ENCODE results near the gene RPH3AL. TPM values are rescaled to one million over a fixed set of nuclear protein-coding genes. Genes with fewer than 3 reads are reported as not detected.

Gene RPH3AL
- polyA plus RNA-seq, 5 donors: 7.6 to 12.4 (median 8.4) TPM

GRCh38 chr17:353213-353837, 718 bp upstream of the RPH3AL start:
- DNase-seq: no peak

DNA sequence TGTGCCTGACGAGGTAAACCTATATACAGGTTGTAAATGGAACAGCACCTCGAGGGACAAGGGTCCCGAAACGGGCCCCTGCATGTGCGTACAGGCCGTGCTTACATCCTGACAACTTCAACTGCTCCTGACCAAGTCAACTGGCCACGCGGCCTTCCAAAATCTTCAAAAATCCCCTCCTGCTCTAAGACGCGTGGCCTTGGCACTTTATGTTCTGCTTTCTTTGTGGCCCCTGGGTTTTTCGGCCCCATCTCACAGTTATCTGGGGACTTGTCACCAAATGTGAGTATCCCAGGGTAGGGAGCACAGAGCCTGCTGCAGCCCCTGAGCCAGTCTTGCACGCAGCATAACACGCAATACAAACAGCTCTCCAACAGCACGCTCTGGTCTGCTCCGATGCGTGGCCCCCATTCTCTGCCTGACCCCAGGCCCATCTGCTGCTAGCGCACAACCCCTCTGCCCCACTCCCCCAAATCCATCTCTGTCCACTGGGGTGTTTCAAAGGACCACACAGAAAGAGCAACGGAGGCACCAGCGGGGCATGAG, 659 bp downstream of the RPH3AL start:
- DNase-seq: no peak

GRCh38 chr17:351449-351738, 1.2 kb downstream of the RPH3AL start:
- no peak for DNase-seq

DNA sequence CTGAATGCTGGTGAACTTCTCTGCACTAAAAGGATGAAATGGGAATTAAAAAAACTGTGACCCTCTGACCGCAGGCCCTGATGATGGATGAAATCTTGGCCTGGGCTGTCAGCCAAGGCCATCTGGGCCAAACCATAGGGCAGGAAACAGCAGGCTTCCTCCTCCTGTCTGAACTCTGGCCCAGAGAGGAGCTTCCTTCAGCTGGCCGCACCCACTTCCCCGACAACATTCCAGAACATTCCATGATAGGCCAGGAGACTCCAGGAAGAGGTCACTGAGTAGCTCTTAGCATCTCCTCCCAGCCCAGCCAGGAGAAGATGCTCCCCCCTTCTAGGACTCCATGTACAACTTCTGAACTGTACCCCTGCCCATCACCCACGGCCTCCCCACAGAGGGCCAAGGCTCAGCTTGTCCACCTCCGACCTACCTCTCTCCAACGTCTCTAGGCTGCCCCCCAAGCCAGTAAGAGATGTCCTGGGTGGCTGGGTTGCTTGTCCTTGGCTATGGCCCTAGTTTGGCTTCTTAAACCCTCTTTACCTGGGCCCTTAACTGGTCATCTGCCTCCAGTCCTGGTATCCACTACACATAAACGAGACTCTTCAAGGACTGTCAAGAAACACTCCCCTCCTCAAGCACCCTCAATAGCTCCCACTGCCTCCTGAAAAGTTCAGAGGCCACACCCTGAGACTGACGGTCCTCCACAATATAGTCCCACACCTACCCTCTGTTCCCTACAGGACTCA, 1.7 kb downstream of the RPH3AL start:
- peak; percentile 59 to 60 for DNase-seq

GRCh38 chr17:349666-350065, 2.9 kb downstream of the RPH3AL start:
- DNase-seq: no peak

GRCh38 chr17:348692-349425, 3.7 kb downstream of the RPH3AL start:
- no peak for DNase-seq

DNA sequence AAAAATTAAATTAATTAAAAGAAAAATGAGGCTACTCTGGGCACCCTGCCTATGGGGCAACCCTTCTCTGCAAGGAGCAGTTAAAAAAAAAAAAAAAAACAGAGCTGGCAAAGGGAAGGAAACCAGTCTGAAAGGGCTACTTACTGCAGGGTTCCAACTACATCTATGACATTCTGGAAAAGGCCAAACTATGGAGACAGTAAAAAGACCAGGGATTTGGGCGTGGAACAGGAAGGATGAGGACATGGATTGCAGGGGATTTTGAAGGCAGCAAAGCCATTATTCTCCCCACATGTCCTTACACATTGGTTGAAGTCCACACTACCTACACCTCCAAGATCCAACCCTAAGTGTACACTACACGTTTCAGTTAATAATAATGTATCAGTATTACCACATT, 4.6 kb downstream of the RPH3AL start:
- no peak for DNase-seq

GRCh38 chr17:347309-347899, 5.2 kb downstream of the RPH3AL start:
- no peak for DNase-seq

DNA sequence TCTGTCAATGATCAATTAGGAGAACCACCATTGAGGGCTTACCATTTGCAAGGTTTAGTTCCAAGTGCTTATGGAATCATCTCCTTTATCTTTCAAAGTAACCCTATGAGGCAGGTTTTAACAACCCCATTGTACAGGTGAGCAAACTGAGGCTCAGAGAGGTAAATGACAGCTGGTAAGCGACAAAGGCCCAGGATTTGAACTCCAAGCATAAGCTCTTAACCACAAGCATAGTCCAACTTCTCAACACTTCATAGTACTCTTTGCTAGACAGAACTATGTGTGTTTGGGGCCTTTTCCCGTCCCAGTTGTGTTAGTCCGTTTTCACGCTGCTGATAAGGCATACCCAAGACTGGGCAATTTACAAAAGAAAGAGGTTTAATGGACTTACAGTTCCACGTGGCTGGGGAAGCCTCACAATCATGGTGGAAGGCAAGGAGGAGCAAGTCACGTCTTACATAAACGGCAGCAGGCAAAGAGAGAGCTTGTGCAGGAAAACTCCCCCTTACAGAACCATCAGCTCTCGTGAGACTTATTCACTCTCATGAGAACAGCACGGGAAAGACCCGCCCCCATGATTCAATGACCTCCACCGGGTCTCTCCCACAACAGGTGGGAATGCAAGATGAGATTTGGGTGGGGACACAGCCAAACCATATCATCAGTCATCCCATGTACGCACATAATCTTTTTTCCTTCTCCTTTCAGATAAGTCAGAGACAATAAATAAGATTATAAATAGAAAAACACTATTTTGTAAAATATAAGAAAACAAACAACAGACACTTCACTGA, 6.4 kb downstream of the RPH3AL start:
- DNase-seq: no peak

DNA sequence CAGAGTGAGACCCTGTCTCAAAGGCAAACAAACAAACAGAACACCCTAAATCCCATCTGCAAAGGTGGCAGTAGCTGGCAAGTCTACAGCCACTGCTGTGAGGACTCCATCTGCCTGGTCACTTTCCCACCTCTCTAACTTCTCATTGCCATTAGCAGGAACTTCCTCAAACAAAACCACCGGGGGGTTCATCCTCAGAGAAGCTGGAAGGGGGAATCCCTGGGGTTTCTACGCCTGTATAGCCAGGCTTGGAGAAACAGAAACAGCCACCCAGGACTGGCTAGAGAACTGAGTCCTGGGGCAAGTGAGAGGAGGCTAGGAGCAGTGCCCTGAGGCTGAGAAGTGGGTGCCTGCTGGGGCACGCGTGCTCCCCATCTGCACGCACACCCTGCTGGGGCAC, 7.3 kb downstream of the RPH3AL start:
- no peak for DNase-seq

- no peak for DNase-seq
These were observed 8.5 kb downstream of the RPH3AL start for GRCh38 chr17:343875-344752.

- DNase-seq: no peak
These were observed 9.4 kb downstream of the RPH3AL start for GRCh38 chr17:343211-343610.

DNA sequence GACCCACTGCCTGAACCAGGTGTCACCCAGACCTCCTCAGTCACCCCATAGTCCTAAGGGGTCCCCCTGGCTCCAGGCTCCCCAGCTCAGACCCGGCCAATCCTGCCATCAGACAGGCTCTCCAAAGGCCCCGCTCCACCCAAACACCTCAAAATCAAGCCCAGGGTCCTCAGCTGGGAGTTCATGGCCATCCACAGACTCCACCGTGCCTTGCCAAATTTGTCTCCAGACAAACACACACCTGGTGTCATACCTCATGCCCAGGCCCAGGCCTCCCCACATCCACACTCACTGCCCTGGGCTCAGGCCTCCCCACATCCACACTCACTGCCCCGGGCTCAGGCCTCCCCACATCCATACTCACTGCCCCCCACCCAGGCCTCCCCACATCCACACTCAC, 12.5 kb downstream of the RPH3AL start:
- DNase-seq: no peak

DNA sequence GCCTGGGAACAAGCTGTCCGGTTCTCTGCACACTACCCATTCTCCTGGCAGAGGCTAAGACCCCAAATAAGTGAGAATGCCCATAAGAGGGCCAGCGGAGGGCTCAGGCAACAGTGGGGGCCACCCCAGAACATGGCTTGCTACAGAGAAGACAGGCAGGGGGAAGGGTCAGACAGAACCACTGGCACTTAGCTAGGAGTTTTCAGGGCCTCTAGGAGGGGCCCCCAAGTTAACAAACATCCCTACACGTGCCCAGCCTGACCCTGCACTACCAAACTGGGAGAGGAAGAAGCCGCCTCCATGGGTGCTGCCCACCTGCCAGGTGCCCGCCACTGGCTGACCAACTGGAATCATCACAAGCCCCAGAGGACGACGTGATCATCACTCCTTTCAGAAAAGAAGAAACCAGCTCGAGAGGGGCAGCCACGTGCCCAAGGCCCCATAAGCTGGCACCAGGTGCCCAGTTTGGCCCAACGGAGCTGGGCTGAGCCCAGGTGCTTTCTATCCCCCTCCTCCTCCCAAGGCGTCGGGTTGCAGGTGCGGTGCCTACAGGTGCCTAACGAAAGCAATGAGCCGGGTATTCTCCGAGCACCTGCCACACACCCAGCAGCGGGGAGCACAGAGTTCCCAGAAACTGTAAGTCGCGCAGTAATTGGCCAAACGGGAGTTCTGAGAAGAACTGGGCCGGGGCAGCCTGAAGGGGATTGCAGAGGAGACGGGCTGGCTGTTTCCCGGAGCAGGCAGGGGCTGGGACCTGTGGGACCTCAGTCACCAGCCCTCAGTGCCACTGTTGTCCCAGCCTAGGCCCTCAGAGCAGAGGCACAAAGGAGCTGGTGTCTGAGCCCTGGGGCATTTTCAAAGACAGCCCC, 13.2 kb downstream of the RPH3AL start:
- no peak for DNase-seq

- DNase-seq: no peak
These were observed 14.0 kb downstream of the RPH3AL start for GRCh38 chr17:338442-339192.

GRCh38 chr17:337866-338265, 14.7 kb downstream of the RPH3AL start:
- no peak for DNase-seq

DNA sequence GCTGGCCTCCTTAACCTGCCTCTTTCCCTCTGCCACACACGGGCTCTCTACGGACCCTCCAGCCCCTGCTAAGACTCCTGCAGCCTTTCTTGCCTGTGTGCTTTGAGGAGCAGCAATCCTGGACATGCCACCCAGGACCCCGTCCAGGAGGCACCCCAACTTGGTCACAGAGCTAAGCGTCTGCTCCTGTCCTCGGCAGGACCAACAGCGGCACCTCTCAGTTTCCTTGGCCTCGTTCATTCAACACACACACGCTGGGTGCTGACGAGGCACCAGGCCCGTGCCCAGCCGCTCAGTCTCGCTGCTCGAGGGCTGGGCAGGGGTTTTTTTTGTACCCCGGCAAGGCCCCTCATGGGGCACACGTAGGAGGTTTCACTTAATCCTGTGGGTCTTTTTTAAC, 15.2 kb downstream of the RPH3AL start:
- no peak for DNase-seq

GRCh38 chr17:337022-337420, 15.6 kb downstream of the RPH3AL start:
- no peak for DNase-seq

Data from right lung (tissue), 5 donors.